Panc1 (cell line): Measurements from ENCODE around the gene RGS14. TPM values are rescaled to one million over a fixed set of nuclear protein-coding genes. Genes with fewer than 3 reads are reported as not detected.

Experiments
- ATAC-seq: fragments of 200-7000 bp; cut with Tn5 transposase; 2 replicates; pipeline ENCODE4 v1.9.1; 2020; ENCODE audit warnings: mild to moderate bottlenecking, moderate library complexity
- BruUV-seq: library from RNA; stranded (reverse); fragments of 400-500 nt; replicated peaks from 2 replicates; lab custom pipeline; 2021; lab: Mats Ljungman, UMichigan
- CTCF ChIA-PET: fragments of 300-600 bp; sonication (Branson Sonifier 250); formaldehyde crosslinking; loops from one replicate; lab custom pipeline; 2022; ENCODE audit warnings: antibody characterized with exemption; lab: Charles Lee
- POLR2A ChIA-PET: fragments of 300-600 bp; sonication (Branson Sonifier 250); formaldehyde crosslinking; loops from one replicate; lab custom pipeline; 2022; ENCODE audit warnings: antibody characterized with exemption; lab: Charles Lee
- DNase-seq: peaks from one replicate; pipeline ENCODE4 v3.0.0-alpha.2; 2010; ENCODE audit warnings: low read depth, low spot score
- H3K27ac ChIP-seq: 2 replicates; pipeline ENCODE4 v1.5.1; 2011; ENCODE audit warnings: mild to moderate bottlenecking, low read length, inconsistent platforms
- H3K27me3 ChIP-seq: fragments of 200-500 bp; sonication (Bioruptor generic); 2 replicates; pipeline ENCODE4 v1.6.0; 2014; ENCODE audit warnings: low read length, inconsistent platforms; ENCODE audit not compliant: control insufficient read depth, insufficient read depth
- H3K36me3 ChIP-seq: fragments of 200-500 bp; sonication (Bioruptor generic); 2 replicates; pipeline ENCODE4 v1.5.1; 2014; ENCODE audit warnings: inconsistent platforms, mild to moderate bottlenecking, low read length, moderate library complexity; ENCODE audit not compliant: control insufficient read depth, insufficient read depth
- H3K4me1 ChIP-seq: 2 replicates; pipeline ENCODE4 v1.5.1; 2011; ENCODE audit warnings: inconsistent platforms, mild to moderate bottlenecking, low read length, moderate library complexity; ENCODE audit not compliant: control insufficient read depth, insufficient read depth
- H3K4me3 ChIP-seq, 2 experiments: 2 replicates each; pipeline ENCODE4 v1.5.1; 2011 to 2012; ENCODE audit warnings: low read depth in 2 of 2, low read length in 2 of 2, mild to moderate bottlenecking in 2 of 2, inconsistent platforms in 1 of 2, moderate library complexity in 1 of 2
- H3K9me3 ChIP-seq: fragments of 200-500 bp; sonication (Bioruptor generic); 2 replicates; pipeline ENCODE4 v1.5.1; 2014; ENCODE audit warnings: low read depth, mild to moderate bottlenecking, inconsistent platforms, low read length, moderate library complexity; ENCODE audit not compliant: control insufficient read depth, insufficient read depth
- CTCF ChIP-seq: fragments of 450-650 bp; IDR thresholded peaks from 2 replicates; pipeline ENCODE4 v1.5.1; 2017; ENCODE audit warnings: mild to moderate bottlenecking
- POLR2AphosphoS5 ChIP-seq: IDR thresholded peaks from 2 replicates; pipeline ENCODE4 v1.6.1; 2012; ENCODE audit warnings: mild to moderate bottlenecking, low read depth, low read length, moderate library complexity
- REST ChIP-seq, 2 experiments: IDR thresholded peaks; 2 replicates each; pipeline ENCODE4 v1.6.1; 2011 to 2012; ENCODE audit warnings: low read depth in 2 of 2, control low read depth in 1 of 2, low read length in 1 of 2, mild to moderate bottlenecking in 1 of 2, moderate library complexity in 1 of 2; ENCODE audit not compliant: insufficient read depth in 1 of 2
- SIN3A ChIP-seq: IDR thresholded peaks from 2 replicates; pipeline ENCODE4 v1.6.1; 2012; ENCODE audit warnings: low read depth, mild to moderate bottlenecking, low read length, moderate library complexity, borderline replicate concordance; ENCODE audit not compliant: insufficient read depth
- TCF7L2 ChIP-seq: IDR thresholded peaks from 2 replicates; pipeline ENCODE4 v1.6.1; 2011; ENCODE audit warnings: mild to moderate bottlenecking, low read depth, low read length, inconsistent platforms
- in situ Hi-C: cut with HindIII; loops from 2 replicates; pipeline ENCODE4 v1.10.0; 2016; ENCODE audit warnings: low sequenced_read_pairs, low pct_unique_long_range_greater_than_20kb
- intact Hi-C: fragments of 100-400 bp; cut with micrococcal nuclease; formaldehyde crosslinking; loops from one replicate; pipeline ENCODE4 v1.10.0; 2022; ENCODE audit not compliant: unreplicated experiment
- total RNA-seq: library from RNA; stranded (reverse); gene quantifications from one replicate; pipeline ENCODE4 v1.2.1, GENCODE V29; 2021; ENCODE audit not compliant: unreplicated experiment

Gene RGS14
- total RNA-seq, 1 experiment from 2014 or later: 13.5 TPM

- H3K4me1 ChIP-seq: no peaks in the 10 kb centered on the region
- TF ChIP-seq REST (IDR thresholded peaks at IDR 0.05; ENCODE audit: insufficient read depth in 1 of 2, low read depth in 2 of 2, low read length in 1 of 2): no peak
- TF ChIP-seq POLR2AphosphoS5: no peak
- no peak for TF ChIP-seq TCF7L2
- TF ChIP-seq CTCF: no peak
- TF ChIP-seq SIN3A: no peak
- DNase-seq (no peak), ATAC-seq (no peak)
- H3K4me3 ChIP-seq: no peak overlapping the region
- no peak overlapping the region for H3K27ac ChIP-seq
- intact Hi-C loops: no loop called here
- BruUV-seq: no TSS peak
- ChIA-PET CTCF (interaction anchor here (1.4 kb wide), 1 partner anchor 15 kb away, joined by 4 read pairs; no protein-coding TSS in a partner anchor), POLR2A (interaction anchor here (0.6 kb wide), 1 partner anchor 50 kb away, joined by 3 read pairs; no protein-coding TSS in a partner anchor)
- H3K36me3 ChIP-seq: peaks cover 10% of the 10 kb centered on the region
- H3K27me3 ChIP-seq: no peaks in the 10 kb centered on the region
- in situ Hi-C loops: no loop called here
- H3K9me3 ChIP-seq: no peaks in the 10 kb centered on the region
Measured at GRCh38 chr5:177332896-177333260, 24.8 kb upstream of the RGS14 start.

- Histone ChIP-seq H3K36me3 (peaks cover 10% of the 10 kb centered on the region), H3K9me3 (no peaks in the 10 kb centered on the region), H3K27me3 (no peaks in the 10 kb centered on the region), H3K4me1 (no peaks in the 10 kb centered on the region), H3K4me3 (no peak overlapping the region), H3K27ac (no peak overlapping the region)
- no peak for TF ChIP-seq REST (IDR thresholded peaks at IDR 0.05; ENCODE audit: insufficient read depth in 1 of 2, low read depth in 2 of 2, low read length in 1 of 2)
- TF ChIP-seq POLR2AphosphoS5: no peak
- no peak for TF ChIP-seq CTCF
- TF ChIP-seq TCF7L2: no peak
- TF ChIP-seq SIN3A: no peak
- intact Hi-C loops (no loop called here), in situ Hi-C loops (no loop called here)
- DNase-seq (no peak), ATAC-seq (no peak)
- ChIA-PET POLR2A (interaction anchor here (0.6 kb wide), 1 partner anchor 50 kb away, joined by 3 read pairs; no protein-coding TSS in a partner anchor), CTCF (interaction anchor here (1.4 kb wide), 1 partner anchor 15 kb away, joined by 4 read pairs; no protein-coding TSS in a partner anchor)
- no TSS peak for BruUV-seq
Measured at GRCh38 chr5:177333420-177334154, 24.1 kb upstream of the RGS14 start.
